ENCODE data around the gene HS2ST1.
"Not testable (repeated sequence)": the region's sequence is repeated elsewhere in the genome, so short reads cannot be mapped to it uniquely, and the experiment has no call there.

- TF ChIP-seq, protein P1, sequence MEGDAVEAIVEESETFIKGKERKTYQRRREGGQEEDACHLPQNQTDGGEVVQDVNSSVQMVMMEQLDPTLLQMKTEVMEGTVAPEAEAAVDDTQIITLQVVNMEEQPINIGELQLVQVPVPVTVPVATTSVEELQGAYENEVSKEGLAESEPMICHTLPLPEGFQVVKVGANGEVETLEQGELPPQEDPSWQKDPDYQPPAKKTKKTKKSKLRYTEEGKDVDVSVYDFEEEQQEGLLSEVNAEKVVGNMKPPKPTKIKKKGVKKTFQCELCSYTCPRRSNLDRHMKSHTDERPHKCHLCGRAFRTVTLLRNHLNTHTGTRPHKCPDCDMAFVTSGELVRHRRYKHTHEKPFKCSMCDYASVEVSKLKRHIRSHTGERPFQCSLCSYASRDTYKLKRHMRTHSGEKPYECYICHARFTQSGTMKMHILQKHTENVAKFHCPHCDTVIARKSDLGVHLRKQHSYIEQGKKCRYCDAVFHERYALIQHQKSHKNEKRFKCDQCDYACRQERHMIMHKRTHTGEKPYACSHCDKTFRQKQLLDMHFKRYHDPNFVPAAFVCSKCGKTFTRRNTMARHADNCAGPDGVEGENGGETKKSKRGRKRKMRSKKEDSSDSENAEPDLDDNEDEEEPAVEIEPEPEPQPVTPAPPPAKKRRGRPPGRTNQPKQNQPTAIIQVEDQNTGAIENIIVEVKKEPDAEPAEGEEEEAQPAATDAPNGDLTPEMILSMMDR (optimal IDR thresholded peaks at IDR 0.05 in 1 of 3, IDR thresholded peaks at IDR 0.05 in 1 of 3, conservative IDR thresholded peaks at IDR 0.05 in 1 of 3; ENCODE audit: extremely low read depth in 1 of 3, insufficient read depth in 2 of 3, low read length in 3 of 3), result not testable (repeated sequence)
- TF ChIP-seq EZH2 (IDR thresholded peaks at IDR 0.05; ENCODE audit: low read length), result not testable (repeated sequence)
Observed at GRCh38 chr1:86963841-86964240, 49.4 kb downstream of the HS2ST1 start.

Measured in keratinocyte (primary cell).